AG04449 (cell line): ENCODE data around the gene BATF3.

Experiments used
- CTCF ChIA-PET: fragments of 350-600 bp; formaldehyde crosslinking; extraction: SDS; loops from one replicate; lab custom pipeline; 2021; ENCODE audit warnings: antibody characterized with exemption; lab: Yijun Ruan, JAX
- POLR2A ChIA-PET: fragments of 400-600, 350-600 bp; formaldehyde crosslinking; extraction: SDS; loops from one replicate; lab custom pipeline; 2020; ENCODE audit warnings: antibody characterized with exemption, inconsistent platforms; lab: Yijun Ruan, JAX
- DNase-seq: peaks from one replicate; pipeline ENCODE4 v3.0.0-alpha.2; 2010; ENCODE audit warnings: low read depth, low spot score
- H3K4me3 ChIP-seq: 2 replicates; pipeline ENCODE4 v1.5.1; 2011; ENCODE audit warnings: low read depth, mild to moderate bottlenecking, control low read depth, low read length
- CTCF ChIP-seq: IDR thresholded peaks from one replicate; pipeline ENCODE4 v1.5.1; 2011; ENCODE audit warnings: mild to moderate bottlenecking, moderate library complexity, low read length, control low read depth, inconsistent platforms; ENCODE audit not compliant: insufficient read depth; ENCODE audit errors: missing control alignments

Gene BATF3

GRCh38 chr1:212684076-212684475 is 15.6 kb downstream of the BATF3 start:
- no peak for DNase-seq
- TF ChIP-seq CTCF: no peak
- no peak overlapping the region for H3K4me3 ChIP-seq
- ChIA-PET CTCF (interaction anchor here (0.9 to 2.4 kb wide), 6 partner anchors 14 to 65 kb away, joined by 3 to 9 read pairs (median 4); no protein-coding TSS in a partner anchor), POLR2A (no interaction called here)

- ChIA-PET CTCF (interaction anchor here (1.1 to 2.4 kb wide), 3 partner anchors 15 to 39 kb away, joined by 3 to 9 read pairs (median 3); no protein-coding TSS in a partner anchor), POLR2A (no interaction called here)
- H3K4me3 ChIP-seq: no peak overlapping the region
- TF ChIP-seq CTCF: no peak
- DNase-seq: no peak
Observed at GRCh38 chr1:212683357-212683722, 16.3 kb downstream of the BATF3 start.

- ChIA-PET POLR2A (no interaction called here), CTCF (interaction anchor here (1.2 kb wide), 1 partner anchor 9 kb away, joined by 4 read pairs; no protein-coding TSS in a partner anchor)
Observed at GRCh38 chr1:212680680-212681389, 18.8 kb downstream of the BATF3 start.

GRCh38 chr1:212678456-212679410 is 20.9 kb downstream of the BATF3 start:
- DNase-seq: no peak
- TF ChIP-seq CTCF: no peak
- CTCF ChIA-PET: interaction anchor here (2.9 kb wide), 1 partner anchor 14 kb away, joined by 21 read pairs; no protein-coding TSS in a partner anchor
- H3K4me3 ChIP-seq: no peak overlapping the region
- POLR2A ChIA-PET: no interaction called here

More at GRCh38 chr1:212680680-212681389, 18.8 kb downstream of the BATF3 start:
- TF ChIP-seq CTCF: no peak
- H3K4me3 ChIP-seq: no peak overlapping the region
- DNase-seq: no peak

- H3K4me3 ChIP-seq: no peak overlapping the region
- CTCF ChIA-PET: interaction anchor here (1.1 to 2.9 kb wide), 4 partner anchors 10 to 201 kb away, joined by 3 to 21 read pairs (median 5); no protein-coding TSS in a partner anchor
- DNase-seq: no peak
- POLR2A ChIA-PET: no interaction called here
- TF ChIP-seq CTCF: no peak
Observed at GRCh38 chr1:212677573-212677972, 22.1 kb downstream of the BATF3 start.
